ENCODE results near the gene DCC. TPM values are rescaled to one million over a fixed set of nuclear protein-coding genes. Genes with fewer than 3 reads are reported as not detected.

DCC gene
- total RNA-seq, 2 experiments from 2014 or later: not detected

DNA sequence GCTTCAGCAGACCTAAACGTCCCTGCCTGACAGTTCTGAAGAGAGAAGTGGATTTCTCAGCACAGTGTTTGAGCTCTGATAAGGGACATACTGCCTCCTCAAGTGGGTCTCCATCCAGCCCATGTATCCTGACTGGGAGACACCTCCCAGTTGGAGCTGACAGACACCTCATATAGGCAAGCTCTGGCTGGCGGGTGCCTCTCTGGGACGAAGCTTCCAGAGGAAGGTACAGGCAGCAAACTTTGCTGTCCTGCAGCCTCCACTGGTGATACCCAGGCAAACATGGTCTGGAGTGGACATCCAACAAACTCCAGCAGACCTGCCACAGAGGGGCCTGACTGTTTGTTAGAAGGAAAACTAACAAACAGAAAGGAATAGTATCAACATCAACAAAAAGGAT, 1156.0 kb downstream of the DCC start:
- no peak for DNase-seq
- POLR2A ChIA-PET: no interaction called here
- Mint-ChIP-seq H3K27ac (no peak overlapping the region), H3K9me3 (peaks cover 8% of the 10 kb centered on the region), H3K27me3 (no peaks in the 10 kb centered on the region), H3K4me3 (no peak overlapping the region), H3K4me1 (ENCODE audit: low read depth) (no peaks in the 10 kb centered on the region), H3K36me3 (ENCODE audit: low read depth) (no peaks in the 10 kb centered on the region)
- no peaks in the 10 kb centered on the region for H3K36me3 ChIP-seq (ENCODE audit: insufficient read depth, low read length)
- intact Hi-C loops (cut with DNase I, micrococcal nuclease): no loop called here
- H3K4me3 ChIP-seq (ENCODE audit: low read length): no peak overlapping the region
- CTCF ChIA-PET: no interaction called here
- H3K9me3 ChIP-seq (ENCODE audit: control insufficient read depth in 1 of 2, insufficient read depth in 1 of 2, low read length in 2 of 2): peaks cover 0 to 5% of the 10 kb centered on the region in 2 experiments
- H3K4me1 ChIP-seq (ENCODE audit: insufficient read depth, low read length): no peaks in the 10 kb centered on the region
- no peaks in the 10 kb centered on the region for H3K27me3 ChIP-seq (ENCODE audit: control insufficient read depth in 1 of 2, insufficient read depth in 2 of 2, low read length in 2 of 2)
- TF ChIP-seq, protein P1, sequence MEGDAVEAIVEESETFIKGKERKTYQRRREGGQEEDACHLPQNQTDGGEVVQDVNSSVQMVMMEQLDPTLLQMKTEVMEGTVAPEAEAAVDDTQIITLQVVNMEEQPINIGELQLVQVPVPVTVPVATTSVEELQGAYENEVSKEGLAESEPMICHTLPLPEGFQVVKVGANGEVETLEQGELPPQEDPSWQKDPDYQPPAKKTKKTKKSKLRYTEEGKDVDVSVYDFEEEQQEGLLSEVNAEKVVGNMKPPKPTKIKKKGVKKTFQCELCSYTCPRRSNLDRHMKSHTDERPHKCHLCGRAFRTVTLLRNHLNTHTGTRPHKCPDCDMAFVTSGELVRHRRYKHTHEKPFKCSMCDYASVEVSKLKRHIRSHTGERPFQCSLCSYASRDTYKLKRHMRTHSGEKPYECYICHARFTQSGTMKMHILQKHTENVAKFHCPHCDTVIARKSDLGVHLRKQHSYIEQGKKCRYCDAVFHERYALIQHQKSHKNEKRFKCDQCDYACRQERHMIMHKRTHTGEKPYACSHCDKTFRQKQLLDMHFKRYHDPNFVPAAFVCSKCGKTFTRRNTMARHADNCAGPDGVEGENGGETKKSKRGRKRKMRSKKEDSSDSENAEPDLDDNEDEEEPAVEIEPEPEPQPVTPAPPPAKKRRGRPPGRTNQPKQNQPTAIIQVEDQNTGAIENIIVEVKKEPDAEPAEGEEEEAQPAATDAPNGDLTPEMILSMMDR (IDR thresholded peaks at IDR 0.05): no peak
- H3K27ac ChIP-seq (ENCODE audit: low read depth in 1 of 2, low read length in 2 of 2): no peak overlapping the region
- ATAC-seq (ENCODE audit: poor library complexity): no peak

- no peak overlapping the region for H3K4me3 ChIP-seq (ENCODE audit: low read length)
- Mint-ChIP-seq H3K4me1 (ENCODE audit: low read depth) (no peaks in the 10 kb centered on the region), H3K27me3 (no peaks in the 10 kb centered on the region), H3K4me3 (no peak overlapping the region), H3K36me3 (ENCODE audit: low read depth) (no peaks in the 10 kb centered on the region), H3K27ac (no peak overlapping the region), H3K9me3 (peaks cover 8% of the 10 kb centered on the region)
- no peaks in the 10 kb centered on the region for H3K36me3 ChIP-seq (ENCODE audit: insufficient read depth, low read length)
- H3K27ac ChIP-seq (ENCODE audit: low read depth in 1 of 2, low read length in 2 of 2): no peak overlapping the region
- no peaks in the 10 kb centered on the region for H3K4me1 ChIP-seq (ENCODE audit: insufficient read depth, low read length)
- intact Hi-C loops (cut with DNase I, micrococcal nuclease): no loop called here
- DNase-seq (no peak), ATAC-seq (ENCODE audit: poor library complexity) (no peak)
- ChIA-PET POLR2A (no interaction called here), CTCF (no interaction called here)
- H3K27me3 ChIP-seq (ENCODE audit: control insufficient read depth in 1 of 2, insufficient read depth in 2 of 2, low read length in 2 of 2): no peaks in the 10 kb centered on the region
- H3K9me3 ChIP-seq (ENCODE audit: control insufficient read depth in 1 of 2, insufficient read depth in 1 of 2, low read length in 2 of 2): no peaks in the 10 kb centered on the region
- TF ChIP-seq, protein P1 (IDR thresholded peaks at IDR 0.05): no peak
These were observed 1164.0 kb downstream of the DCC start for GRCh38 chr18:53503914-53504441.

- no peaks in the 10 kb centered on the region for H3K27me3 Mint-ChIP-seq
- Histone ChIP-seq H3K4me3 (ENCODE audit: low read length) (no peak overlapping the region), H3K36me3 (ENCODE audit: insufficient read depth, low read length) (no peaks in the 10 kb centered on the region), H3K27me3 (ENCODE audit: control insufficient read depth in 1 of 2, insufficient read depth in 2 of 2, low read length in 2 of 2) (no peaks in the 10 kb centered on the region), H3K9me3 (ENCODE audit: control insufficient read depth in 1 of 2, insufficient read depth in 1 of 2, low read length in 2 of 2) (peaks cover 0 to 4% of the 10 kb centered on the region in 2 experiments), H3K4me1 (ENCODE audit: insufficient read depth, low read length) (no peaks in the 10 kb centered on the region), H3K27ac (ENCODE audit: low read depth in 1 of 2, low read length in 2 of 2) (no peak overlapping the region)
- H3K27ac Mint-ChIP-seq: no peak overlapping the region
- H3K9me3 Mint-ChIP-seq: peaks cover 8% of the 10 kb centered on the region
- no peaks in the 10 kb centered on the region for H3K4me1 Mint-ChIP-seq (ENCODE audit: low read depth)
- H3K4me3 Mint-ChIP-seq: no peak overlapping the region
- intact Hi-C loops (cut with DNase I, micrococcal nuclease): no loop called here
- ATAC-seq (ENCODE audit: poor library complexity): no peak
- CTCF ChIA-PET: interaction anchor here (0.6 kb wide), 1 partner anchor 540 kb away, joined by 3 read pairs; no protein-coding TSS in a partner anchor
- H3K36me3 Mint-ChIP-seq (ENCODE audit: low read depth): no peaks in the 10 kb centered on the region
- no peak for DNase-seq
- POLR2A ChIA-PET: no interaction called here
- TF ChIP-seq, protein P1 (IDR thresholded peaks at IDR 0.05): no peak
These were observed 1168.5 kb downstream of the DCC start for GRCh38 chr18:53508529-53508928.
